Cerebellar cortex (tissue), 1 donor: ENCODE measurements around the gene SKI.

ENCODE experiments used
- DNase-seq: peaks from one replicate; pipeline ENCODE4 v3.0.0-alpha.2; 2015; ENCODE audit warnings: low spot score

Gene SKI

DNA sequence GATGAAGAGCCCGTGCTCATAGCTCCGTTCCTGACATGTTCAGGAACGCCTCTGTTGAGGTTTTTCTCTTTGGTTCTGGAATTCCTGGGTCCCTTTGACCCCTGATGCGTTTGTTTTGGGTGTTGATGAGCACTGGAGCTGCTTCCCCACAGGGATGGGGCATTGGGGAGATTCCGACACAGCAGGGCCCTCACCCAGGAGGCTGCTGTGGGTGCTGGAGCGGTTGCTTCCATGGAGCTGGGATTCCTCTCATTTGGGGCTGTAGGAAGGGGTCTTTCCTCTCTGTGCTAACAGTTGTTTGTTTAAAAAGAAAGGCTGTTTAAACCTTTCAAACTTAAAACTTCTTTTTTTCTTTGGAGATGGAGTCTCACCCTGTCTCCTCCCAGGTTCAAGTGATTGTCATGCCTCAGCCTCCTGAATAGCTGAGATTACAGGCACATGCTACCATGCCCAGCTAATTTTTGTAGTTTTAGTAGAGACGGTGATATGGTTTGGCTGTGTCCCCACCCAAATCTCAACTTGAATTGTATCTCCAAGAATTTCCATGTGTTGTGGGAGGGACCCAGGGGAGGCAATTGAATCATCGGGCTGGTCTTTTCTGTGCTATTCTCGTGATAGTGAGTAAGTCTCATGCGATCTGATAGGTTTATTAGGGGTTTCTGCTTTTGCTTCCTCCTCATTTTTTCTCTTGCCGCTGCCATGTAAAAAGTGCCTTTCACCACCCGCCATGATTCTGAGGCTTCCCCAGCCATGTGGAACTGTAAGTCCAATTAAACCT is 48.9 kb downstream of the SKI start:
- no peak for DNase-seq

DNA sequence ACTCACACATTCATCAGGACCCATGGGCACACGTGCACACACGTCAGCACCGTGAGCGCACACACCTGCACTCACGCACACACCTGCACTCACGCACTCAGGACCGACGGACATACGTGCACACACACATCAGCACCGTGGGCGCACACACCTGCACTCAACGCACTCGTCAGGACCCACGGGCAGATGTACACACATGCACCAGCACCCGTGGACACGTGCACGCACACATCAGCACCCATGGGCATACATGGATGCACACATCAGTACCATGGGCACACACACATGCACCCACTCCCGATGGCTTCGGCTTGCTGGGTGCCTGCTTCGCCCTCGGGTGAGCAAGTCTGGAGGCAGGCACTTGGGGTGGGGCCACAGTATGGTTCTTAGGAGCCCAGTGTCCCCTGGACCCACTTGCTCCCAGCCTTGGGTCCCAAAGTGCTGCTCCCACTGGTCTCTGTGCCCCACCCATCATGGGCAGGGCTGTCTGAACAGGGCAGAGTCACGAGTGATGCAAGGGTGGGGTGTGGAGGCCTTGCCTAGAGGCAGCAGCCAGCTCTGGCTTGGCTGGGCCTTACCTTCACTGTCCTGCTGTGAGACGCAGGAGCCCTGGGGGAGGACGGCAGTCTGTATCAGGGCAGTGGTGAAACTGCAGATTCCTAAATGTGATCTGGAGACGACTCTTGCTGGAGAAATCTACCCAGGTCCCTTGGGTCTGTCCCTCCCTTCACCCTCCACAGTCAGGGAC is 49.8 kb downstream of the SKI start:
- no peak for DNase-seq

DNA sequence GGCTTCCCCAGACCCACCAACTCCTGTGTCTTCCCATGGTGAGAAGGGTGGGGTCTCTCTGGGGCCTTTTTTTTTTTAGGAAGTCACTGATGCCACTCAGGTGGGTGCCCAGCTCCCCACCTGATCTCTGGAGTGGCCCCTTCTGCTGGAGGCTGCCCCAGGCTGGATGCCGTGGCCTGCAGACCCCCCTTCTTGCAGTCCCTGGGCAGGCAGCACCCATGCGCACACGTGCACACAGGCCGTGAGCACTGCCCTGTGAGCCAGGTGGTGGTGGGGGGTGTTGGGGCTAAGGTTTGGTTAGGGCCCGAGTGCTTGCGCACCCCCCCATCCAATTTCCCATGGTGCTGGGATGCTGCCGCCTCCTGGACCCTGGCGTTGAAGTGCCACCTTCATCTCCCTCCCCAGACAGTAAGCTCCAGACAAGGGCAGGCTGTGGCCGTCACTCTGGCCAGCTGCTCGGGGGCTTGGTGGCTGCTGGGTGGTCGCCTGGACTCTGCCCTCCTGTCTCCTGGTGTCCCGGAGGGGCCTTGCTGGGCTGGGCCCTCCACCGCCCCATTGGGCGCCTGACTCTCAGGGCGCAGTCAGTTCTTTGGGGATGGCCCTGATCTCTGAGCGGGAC is 50.6 kb downstream of the SKI start:
- DNase-seq: no peak

DNA sequence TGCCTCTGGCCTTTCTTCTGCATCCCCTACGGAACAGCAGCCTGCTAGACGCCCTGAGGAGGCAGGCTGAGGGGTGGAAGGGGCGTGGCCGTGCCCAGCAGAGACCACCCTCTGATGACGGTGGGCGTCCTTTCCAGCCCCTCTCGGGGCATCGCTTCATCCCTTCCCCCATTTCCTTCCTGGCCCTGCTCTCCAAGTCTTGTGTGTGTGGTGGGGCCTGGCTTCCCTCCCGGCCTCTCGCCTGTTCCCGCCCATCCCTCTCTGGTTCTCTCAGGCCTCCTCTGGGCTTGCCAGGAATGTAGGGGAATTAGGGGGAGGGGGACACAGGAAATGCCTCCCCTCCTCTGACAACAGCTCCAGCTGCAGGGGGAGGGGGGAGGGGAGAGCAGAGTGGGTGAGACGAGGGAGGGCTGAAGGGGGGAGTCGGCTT is 51.1 kb downstream of the SKI start:
- DNase-seq: no peak

DNA sequence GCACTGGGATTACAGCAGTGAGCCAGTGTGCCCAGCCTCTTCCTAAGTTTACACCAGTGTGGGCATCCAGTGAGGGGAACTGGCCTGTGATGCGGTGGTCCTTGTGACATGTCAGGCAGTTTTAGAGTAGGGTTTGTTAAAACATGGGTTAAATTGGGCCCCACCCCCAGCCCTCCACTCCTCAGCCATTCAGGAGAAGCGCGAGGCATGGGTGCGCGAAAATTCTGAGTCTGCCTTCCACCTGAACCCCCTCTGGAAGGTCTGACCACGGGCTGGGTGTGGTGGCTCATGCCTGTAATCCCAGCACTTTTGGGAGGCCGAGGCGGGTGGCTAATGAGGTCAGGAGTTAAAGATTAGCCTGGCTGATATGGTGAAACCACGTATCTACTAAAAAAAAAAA is 51.7 kb downstream of the SKI start:
- no peak for DNase-seq

DNA sequence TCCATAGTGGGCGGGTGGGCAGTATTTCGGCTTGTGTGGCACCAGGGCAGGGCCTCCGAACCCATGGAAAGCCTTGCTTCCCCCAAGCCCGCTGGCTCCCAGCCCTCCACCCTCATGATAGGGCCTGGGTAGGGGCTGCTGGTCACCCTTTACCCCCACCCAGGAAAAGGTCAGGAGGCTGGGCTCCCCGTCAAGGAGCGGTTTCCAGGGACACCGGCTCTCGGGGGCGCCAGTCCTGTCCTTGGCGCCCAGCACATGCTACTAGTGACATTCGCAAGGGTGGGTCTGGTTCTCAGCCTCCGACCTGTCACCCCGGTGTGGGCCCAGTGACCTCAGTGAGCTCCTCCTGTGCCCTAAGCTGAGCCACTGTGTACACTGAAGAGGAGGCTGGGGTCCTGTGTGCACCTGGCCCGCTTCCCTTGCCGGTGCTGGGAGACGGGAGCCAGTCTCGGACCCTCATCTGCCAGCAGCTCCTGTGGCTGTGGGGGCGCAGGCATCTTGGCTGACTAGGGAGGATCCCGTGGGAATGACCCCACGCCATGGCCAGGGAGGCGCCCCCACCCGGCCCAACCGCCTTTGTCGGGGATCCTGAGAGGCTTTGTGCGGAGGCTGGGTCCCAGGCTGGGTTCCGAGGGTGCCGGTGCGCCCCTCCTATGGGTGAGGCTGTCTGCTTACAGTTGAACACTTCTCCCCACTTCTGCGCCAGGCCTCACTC is 54.6 kb downstream of the SKI start:
- no peak for DNase-seq

DNA sequence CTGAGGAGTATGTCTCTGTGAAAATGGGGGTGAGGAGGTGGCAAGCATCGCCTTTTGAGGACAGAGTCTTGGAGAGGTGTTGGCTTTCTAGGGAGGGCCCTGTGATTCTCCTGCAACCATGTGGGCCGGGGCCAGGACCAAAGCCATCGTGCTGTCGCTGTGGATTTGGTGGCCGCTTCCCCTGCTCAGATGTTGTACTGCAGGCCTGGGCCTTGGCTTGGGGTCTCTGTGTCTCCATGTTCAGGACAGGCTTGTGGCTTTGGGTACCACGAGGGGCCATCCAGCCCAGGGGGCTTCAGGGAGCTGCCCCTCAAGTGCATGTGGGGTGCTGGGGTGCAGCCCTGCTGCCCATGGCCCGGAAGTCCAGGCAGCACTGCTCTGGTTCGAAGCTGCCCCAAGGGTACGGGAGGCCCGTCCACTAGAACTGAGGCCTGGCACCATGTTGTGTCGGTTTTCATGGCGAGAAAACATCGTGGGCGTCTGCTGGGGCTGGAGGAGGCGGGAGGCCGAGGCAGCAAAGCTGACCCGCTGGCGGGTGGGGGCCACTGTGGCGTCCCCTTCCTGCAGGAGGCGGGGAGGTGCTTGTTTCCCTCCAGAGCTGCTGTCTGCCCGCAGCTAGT is 55.4 kb downstream of the SKI start:
- no peak for DNase-seq

DNA sequence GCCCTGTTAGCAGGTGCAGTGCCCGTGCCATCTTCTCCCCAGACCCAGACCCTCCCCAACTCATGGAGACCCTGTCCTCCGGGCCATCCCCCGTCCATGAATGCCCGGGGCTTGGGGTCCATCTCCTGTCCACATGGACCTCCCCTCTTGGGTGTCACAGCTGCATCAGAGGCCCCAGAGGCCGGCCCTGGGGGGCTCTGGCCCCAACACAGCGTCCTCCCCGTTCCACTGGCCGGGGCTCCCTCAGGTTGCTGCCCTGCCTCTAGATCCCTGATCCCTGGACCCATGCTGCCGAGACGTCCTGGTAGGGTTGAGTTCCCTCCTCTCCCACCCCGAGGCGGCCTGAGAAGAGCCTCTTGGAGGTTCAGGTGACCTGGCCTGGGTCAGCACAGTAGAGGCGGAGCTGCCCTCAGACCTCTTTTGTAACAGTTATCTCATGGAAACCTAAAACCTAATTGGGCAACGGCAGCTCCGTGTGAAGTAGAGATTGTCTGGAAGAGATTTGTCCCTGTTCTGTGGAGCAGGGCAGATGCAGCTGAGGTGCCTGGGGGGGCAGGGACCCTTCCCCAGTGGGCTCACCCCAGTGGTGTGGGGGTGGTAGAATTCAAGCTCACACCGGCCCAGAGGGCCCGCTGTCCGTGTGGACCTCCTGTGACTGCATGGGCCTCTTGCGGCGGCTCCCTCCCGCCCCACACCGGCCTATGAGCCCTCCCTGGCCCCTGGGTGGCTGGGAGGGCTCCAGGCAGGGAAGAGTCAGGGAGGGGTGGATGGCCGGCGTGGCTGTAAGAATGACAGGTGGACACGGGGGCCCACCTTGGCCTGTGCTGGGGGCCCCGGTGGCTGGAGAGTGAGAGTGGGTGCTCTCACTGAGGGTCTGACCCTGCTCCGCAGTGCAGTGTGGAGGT is 56.1 kb downstream of the SKI start:
- no peak for DNase-seq

DNA sequence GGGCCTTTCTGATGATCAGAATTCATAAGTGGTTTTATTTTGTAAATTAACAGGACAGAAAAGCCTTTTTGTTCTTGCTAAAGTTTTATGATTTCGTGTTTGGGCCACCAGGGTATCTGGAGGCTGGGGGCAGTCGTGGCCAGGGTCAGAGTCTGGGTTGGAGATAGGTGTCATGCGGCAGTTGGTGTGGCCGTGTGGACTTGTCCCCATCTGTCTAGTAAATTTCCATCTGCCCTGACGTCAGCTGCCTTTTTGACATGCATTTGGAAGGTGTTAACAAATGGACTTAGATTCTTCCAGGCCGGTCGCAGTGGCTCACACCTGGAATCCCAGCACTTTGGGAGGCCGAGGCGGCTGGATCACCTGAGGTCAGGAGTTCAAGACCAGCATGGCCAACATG is 56.8 kb downstream of the SKI start:
- peak; percentile 94 for DNase-seq

DNA sequence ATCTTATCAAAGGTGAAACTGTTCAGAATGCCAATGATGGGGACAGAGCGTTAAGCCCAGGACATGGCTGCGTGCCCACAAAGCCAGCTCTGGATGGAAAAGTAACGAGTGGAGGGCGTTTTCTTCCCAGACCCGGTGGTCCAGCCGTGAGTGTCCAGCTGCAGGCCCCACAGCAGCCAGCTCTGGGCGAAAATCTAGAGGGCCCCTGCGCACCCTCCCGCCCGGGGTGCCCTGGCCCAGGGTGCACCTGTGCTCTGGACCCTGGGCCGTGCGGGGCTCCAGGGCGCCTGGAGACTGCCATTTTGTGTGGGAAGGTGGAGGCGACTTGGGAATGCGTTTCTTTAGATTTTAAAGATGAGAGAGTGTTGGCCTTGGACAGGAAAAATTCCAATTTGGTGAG is 58.8 kb downstream of the SKI start:
- no peak for DNase-seq

DNA sequence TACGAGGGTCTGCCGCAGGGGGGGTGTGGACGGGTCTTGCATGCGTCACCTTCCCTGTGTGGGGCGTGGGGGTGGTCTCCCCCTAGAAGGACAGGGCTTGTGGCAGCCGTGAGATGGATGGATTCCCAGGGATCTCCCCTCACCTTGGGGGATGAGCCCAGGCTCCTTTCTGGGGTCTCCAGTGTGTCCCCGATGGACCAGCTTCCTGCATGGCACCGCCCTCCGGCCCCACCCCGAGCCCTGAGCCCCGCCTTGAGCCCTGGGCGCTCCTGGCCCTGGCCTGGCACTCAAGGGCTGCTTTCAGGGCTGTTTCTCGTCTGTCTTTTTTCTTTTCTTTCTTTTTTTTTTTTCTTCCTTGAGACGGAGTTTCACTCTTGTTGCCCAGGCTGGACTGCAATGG is 59.5 kb downstream of the SKI start:
- DNase-seq: no peak

DNA sequence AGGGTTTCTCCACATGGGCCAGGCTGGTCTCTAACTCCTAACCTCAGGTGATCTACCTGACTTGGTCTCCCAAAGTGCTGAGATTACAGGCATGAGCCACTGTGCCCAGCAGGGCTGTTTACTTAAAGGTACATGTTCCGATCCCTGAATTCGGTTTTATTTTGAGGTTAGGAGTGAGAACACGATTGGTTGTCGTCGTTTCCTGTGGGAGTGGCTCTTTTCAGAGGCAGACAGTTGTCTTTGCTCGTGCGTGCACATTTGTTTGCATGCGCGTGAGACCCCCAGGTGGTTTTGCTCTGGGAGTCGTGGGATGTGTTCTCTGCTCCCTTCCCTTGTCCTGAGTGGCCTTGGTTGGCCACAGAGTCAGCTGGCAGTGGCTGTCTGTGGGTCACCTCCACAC is 60.2 kb downstream of the SKI start:
- no peak for DNase-seq

DNA sequence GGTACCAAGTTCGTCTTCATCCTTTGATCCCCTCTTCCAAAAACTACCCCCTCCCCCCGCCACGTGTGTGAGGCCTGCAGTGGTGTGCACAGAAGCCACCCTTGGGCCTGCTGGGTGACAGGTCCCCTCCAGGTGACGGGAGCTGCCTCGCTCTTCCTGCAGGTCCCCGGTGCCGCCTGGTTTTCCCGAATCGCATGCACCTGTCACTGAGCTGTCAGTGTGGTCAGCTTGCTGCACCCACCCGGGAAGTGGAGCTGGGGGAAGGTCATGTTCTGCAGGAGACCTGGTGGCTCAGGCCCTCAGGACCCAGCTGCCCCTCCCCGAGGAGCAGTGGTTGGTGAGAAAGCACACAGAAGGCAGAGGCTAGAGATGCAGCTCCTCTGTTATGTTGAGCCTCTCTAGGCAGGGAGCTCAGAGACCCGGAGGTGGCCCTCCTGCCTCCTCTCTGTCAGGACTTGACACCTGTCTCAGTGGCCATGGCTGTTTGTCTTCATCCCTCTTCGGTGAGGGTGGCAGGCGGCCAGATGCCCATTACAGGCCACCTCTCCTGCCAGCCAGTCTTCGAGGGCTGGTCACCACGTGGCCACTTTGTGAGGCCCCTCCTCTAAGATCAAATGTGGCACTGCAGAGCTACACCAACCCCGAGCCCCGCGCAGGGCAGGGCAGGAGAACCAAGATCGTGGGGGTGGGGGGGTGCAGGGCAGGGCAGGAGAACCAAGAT is 60.9 kb downstream of the SKI start:
- DNase-seq: no peak

DNA sequence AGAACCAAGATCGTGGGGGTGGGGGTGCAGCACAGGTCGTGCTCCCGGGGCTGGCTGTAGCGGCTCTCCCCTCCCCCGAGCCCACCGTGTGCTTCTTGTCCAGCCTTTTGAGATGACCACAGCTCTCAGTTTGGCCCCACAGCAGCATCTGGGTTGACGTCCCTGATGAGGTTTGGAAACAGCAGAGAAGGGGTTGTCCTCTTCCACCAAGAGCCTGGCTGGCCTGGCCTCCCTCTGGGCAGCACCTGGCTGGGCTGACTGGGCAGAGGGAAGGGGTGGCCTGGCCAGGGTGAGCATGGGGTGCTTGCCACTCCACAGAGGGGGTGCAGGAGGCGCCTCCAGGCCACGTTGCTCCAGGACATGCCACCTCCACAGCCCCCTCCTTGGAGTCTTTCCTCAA is 61.5 kb downstream of the SKI start:
- no peak for DNase-seq

DNA sequence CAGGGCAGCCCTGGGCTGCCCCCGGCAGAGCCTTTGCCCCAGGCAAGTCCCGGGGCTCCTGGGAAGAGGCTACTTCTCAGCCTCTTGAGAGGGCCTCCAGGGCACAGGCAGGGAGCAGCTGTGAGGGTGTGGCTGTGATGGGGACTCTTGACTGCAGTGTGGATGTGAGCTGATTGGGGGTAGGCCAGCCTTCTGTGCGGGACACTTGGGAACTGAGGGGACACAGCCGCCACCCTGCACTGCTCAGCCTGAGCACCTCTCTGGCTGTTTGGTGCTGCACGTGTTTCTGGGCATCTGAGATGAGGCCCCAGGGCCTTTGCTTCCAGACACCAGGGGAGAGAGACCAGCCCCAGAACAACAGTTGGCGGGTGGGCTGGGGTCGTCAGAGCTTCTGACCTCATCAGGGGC is 62.1 kb downstream of the SKI start:
- DNase-seq: no peak

DNA sequence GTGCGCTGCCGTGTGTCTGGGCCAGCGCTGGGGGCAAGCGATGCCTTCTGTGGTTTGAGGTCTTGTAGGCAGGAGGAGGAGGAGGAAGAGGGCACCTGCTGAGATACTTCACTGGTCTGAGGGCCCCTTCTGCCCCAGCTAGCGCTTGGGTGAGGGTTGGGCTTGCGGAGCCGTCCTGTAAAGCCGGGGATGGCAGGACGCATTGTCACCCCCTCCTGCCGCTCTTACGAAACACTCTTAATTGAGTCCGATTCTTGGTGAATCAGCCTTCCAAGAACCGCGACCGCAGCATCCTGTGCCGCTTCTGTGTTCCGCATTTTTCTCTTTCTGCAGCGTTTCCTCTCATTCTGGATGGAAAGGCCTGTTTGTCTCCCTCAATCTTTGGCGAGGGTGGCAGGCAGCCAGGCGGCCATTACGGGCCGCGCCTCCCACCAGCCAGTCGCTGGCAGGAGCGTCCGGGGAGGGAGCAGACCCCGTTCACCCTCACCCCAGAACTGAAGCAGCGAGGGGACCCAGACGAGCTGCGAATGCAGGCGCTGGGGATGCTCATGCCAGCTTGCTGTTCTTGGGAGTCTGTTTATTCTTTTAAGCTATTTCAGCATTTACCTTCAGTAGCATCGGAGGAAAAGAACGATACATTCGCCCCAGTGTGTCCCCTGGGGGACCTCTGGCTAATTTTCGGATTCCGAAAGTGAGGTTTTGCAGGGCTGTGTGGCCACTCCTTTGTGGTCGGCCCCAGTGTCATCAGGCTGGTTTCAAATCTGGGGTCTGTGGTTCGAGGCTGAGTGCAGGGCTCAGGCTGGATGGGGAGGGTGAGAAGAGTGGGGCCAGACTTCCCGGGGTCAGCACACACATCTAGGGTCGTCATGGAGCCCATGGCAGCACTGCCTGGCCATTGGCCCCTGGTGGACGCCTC is 62.7 kb downstream of the SKI start:
- DNase-seq: peak; percentile 69

DNA sequence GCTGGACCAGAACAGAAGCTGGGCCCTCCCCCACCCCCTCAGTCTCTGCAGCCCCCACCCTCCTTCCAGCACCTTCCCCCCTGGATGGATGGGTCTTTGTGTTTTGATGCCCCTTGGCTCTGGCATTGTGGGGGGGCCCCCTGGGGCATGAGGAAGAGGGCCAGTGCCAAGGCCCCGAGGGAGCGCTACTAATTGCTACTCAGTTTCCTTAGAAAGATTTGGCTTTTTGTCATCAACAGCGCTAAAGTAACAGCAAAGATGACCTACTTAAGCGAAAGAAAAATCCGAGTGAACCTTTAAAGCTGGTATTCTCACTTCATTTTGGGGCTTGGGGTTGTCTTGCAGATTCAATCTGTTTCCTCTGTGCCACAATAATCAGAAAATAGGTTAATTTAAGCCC is 63.5 kb downstream of the SKI start:
- no peak for DNase-seq

DNA sequence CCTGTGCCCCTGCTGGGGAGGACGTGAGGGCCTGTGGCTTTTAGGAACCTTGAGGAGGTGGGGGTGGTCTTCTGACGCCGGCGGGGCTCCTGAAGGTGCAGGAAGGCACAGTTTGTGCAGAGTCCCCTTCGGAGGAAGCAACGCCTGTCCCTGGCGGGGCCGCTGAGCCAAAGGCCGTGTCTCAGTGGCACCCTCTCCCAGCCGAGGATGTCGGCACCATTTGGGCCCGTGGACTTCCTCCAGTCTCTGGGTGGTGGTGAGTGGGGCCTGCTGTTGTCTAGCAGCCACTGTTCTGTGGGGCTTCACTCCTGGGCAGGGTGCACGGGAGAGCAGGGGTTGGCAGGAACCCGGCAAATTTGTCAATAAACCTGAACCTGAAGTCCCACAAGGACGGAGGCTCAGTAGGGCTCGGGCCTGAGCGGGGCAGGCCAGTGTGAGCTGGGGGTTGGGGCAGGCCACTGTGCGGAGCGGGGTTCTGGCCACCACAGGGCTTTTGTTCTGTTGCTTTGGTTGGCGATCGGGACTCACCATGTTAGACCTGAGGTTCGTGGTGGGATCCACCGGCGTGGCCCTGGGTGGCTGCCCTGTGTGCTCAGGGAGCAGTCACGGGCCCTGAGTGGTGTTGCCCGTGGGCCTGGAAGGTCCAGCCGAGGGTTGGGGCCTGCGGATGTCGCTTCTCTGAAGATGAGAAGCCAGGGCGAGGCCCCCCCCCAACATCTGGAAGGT is 64.8 kb downstream of the SKI start:
- no peak for DNase-seq
